Liver (tissue), 9 donors: ENCODE results near the gene CTNNA2. TPM values are rescaled to one million over a fixed set of nuclear protein-coding genes. Genes with fewer than 3 reads are reported as not detected.

ENCODE experiments used
- DNase-seq: peaks from one replicate; pipeline ENCODE4 v3.0.0-alpha.2; 2017; ENCODE audit warnings: low spot score
- H3K27ac ChIP-seq, 2 donors: one replicate each; pipeline ENCODE4 v1.7.0; 2013; ENCODE audit warnings: inconsistent platforms in 2 of 2, low read length in 2 of 2, control low read depth in 1 of 2, low read depth in 1 of 2, mild to moderate bottlenecking in 1 of 2
- H3K27me3 ChIP-seq, 4 donors: one replicate each; pipeline versions ENCODE4 v1.6.1 to v1.7.0; 2013; ENCODE audit warnings: low read length in 3 of 4, inconsistent platforms in 1 of 4, mild to moderate bottlenecking in 1 of 4, moderate library complexity in 1 of 4; ENCODE audit not compliant: control insufficient read depth in 4 of 4, insufficient read depth in 4 of 4
- H3K36me3 ChIP-seq, 4 donors: one replicate each; pipeline versions ENCODE4 v1.6.1 to v1.7.0; 2013; ENCODE audit warnings: low read length in 3 of 4, mild to moderate bottlenecking in 3 of 4, low read depth in 1 of 4, moderate library complexity in 1 of 4; ENCODE audit not compliant: control insufficient read depth in 4 of 4, insufficient read depth in 3 of 4
- H3K4me1 ChIP-seq, 4 donors: one replicate each; pipeline versions ENCODE4 v1.6.1 to v1.7.0; 2013; ENCODE audit warnings: low read length in 3 of 4, mild to moderate bottlenecking in 3 of 4, moderate library complexity in 1 of 4; ENCODE audit not compliant: control insufficient read depth in 4 of 4, insufficient read depth in 4 of 4
- H3K4me3 ChIP-seq, 3 donors: one replicate each; pipeline versions ENCODE4 v1.6.1 to v1.7.0; 2013; ENCODE audit warnings: low read length in 3 of 3, control low read depth in 1 of 3, low read depth in 1 of 3, mild to moderate bottlenecking in 1 of 3
- H3K9ac ChIP-seq, 2 donors: one replicate each; pipeline ENCODE4 v1.7.0; 2013; ENCODE audit warnings: low read length in 2 of 2, mild to moderate bottlenecking in 2 of 2, moderate library complexity in 2 of 2, control low read depth in 1 of 2, low read depth in 1 of 2
- H3K9me3 ChIP-seq, 4 donors: one replicate each; pipeline versions ENCODE4 v1.6.1 to v1.7.0; 2013; ENCODE audit warnings: low read length in 3 of 4; ENCODE audit not compliant: control insufficient read depth in 4 of 4
- FOXA1 ChIP-seq: IDR thresholded peaks from 2 replicates; pipeline ENCODE4 v1.6.1; 2016; ENCODE audit warnings: antibody characterized with exemption
- FOXA2 ChIP-seq: IDR thresholded peaks from 2 replicates; pipeline ENCODE4 v1.6.1; 2016; ENCODE audit warnings: antibody characterized with exemption
- GABPA ChIP-seq, 2 donors: IDR thresholded peaks in 1 of 2; conservative IDR thresholded peaks in 1 of 2; 2 replicates each; pipeline ENCODE4 v1.6.1; 2016; ENCODE audit warnings: antibody characterized with exemption in 2 of 2, mild to moderate bottlenecking in 1 of 2, moderate library complexity in 1 of 2
- HNF4A ChIP-seq, 2 donors: conservative IDR thresholded peaks; 2 replicates each; pipeline ENCODE4 v1.6.1; 2016; ENCODE audit warnings: antibody characterized with exemption in 2 of 2, mild to moderate bottlenecking in 2 of 2
- HNF4G ChIP-seq: IDR thresholded peaks from 2 replicates; pipeline ENCODE4 v1.6.1; 2016; ENCODE audit warnings: antibody characterized with exemption
- JUND ChIP-seq, 2 donors: IDR thresholded peaks; 2 replicates each; pipeline ENCODE4 v1.6.1; 2016; ENCODE audit warnings: antibody characterized with exemption in 2 of 2
- NR2F2 ChIP-seq: IDR thresholded peaks from 2 replicates; pipeline ENCODE4 v1.6.1; 2016; ENCODE audit warnings: antibody characterized with exemption
- RAD21 ChIP-seq, 2 donors: IDR thresholded peaks; 2 replicates each; pipeline ENCODE4 v1.6.1; 2016; ENCODE audit warnings: antibody characterized with exemption in 2 of 2, mild to moderate bottlenecking in 2 of 2
- RXRA ChIP-seq, 2 donors: IDR thresholded peaks; 2 replicates each; pipeline ENCODE4 v1.6.1; 2017 to 2018; ENCODE audit warnings: antibody characterized with exemption in 2 of 2, mild to moderate bottlenecking in 1 of 2
- SP1 ChIP-seq: IDR thresholded peaks from 2 replicates; pipeline ENCODE4 v1.6.1; 2018; ENCODE audit warnings: antibody characterized with exemption, mild to moderate bottlenecking
- TAF1 ChIP-seq: conservative IDR thresholded peaks from 2 replicates; pipeline ENCODE4 v1.6.1; 2016; ENCODE audit warnings: antibody characterized with exemption, mild to moderate bottlenecking
- YY1 ChIP-seq: IDR thresholded peaks from 2 replicates; pipeline ENCODE4 v1.6.1; 2016; ENCODE audit warnings: antibody characterized with exemption, mild to moderate bottlenecking
- WGBS: extraction: QIAGEN DNeasy Blood & Tissue Kit; methylation state at CpG from one replicate; pipeline ENCODE4 v1.1.7; 2013; 5-methylcytosine and 5-hydroxymethylcytosine counted together
- polyA plus RNA-seq, 2 donors: library from polyadenylated mRNA; stranded (reverse) in 1 of 2; unstranded in 1 of 2; fragments of 200-250 nt in 1 of 2; fragments of >200 nt in 1 of 2; fragmentation: Nextera tagmentation in 1 of 2; extraction: Ambion mirVana in 1 of 2; gene quantifications; one replicate each; pipeline versions ENCODE4 v1.2.1 to v1.2.3, GENCODE V29; 2013 to 2015
- total RNA-seq, 2 donors: library from RNA; depleted of rRNA; stranded (reverse); fragments of >200 nt; gene quantifications; one replicate each; pipeline ENCODE4 v1.2.3, GENCODE V29; 2014
- TF ChIP-seq, protein P1 (sequence below): IDR thresholded peaks from 2 replicates; pipeline ENCODE4 v1.6.1; 2016; ENCODE audit warnings: antibody characterized with exemption, mild to moderate bottlenecking
- TF ChIP-seq, protein P2 (sequence below): IDR thresholded peaks from 2 replicates; pipeline ENCODE4 v1.6.1; 2016; ENCODE audit warnings: antibody characterized with exemption
- TF ChIP-seq, protein P3 (sequence below): IDR thresholded peaks from 2 replicates; pipeline ENCODE4 v1.6.1; 2016; ENCODE audit warnings: antibody characterized with exemption
- TF ChIP-seq, protein P4 (sequence below): fragments of 150-350 bp; IDR thresholded peaks from 2 replicates; pipeline ENCODE4 v1.5.1; 2017; ENCODE audit warnings: improper control_type of control experiment, low read depth, low read length; ENCODE audit not compliant: missing input control
- TF ChIP-seq, protein P5 (sequence below): IDR thresholded peaks from 2 replicates; pipeline ENCODE4 v1.6.1; 2016; ENCODE audit warnings: antibody characterized with exemption
- donor health status: healthy.
- donor health status: healthy.
- donor health status: healthy.
- donor health status: healthy.
- donor health status: healthy.

CTNNA2 gene
- total and polyA plus RNA-seq, 4 donors = 0.05 TPM; not detected in 3

DNA sequence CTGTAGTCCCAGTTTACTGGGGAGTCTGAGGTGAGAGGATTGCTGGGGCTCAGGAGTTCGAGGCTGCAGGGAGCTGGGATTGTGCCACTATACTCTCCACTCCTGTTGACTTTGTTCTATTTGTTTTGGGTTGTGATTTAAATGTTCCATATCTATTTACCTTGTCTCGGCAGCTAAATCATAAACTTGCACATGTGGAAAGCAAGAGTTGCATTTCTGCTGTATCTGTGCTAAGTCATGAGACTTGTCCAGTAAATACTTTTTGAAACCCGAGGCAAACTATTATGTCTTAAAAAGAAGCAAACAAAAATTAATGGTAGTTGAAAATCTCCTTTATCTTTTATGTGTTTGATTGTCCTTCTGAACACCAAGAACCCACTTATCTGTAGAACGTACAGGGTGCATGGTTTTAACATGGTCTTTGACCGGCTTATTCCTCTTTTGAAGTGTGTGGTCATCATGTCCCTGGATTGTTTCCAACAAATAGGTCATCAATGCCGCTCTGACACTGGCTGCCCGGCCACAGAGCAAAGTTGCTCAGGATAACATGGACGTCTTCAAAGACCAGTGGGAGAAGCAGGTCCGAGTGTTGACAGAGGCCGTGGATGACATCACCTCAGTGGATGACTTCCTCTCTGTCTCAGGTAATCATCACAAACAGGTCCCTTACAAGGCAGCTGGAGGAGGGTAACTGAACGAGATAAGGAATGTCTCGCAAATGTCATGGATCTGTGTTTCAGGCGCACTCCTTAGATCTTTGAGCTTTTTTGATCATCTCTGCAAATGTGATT is 1032.8 kb downstream of the CTNNA2 start:
- TF ChIP-seq HNF4G (no peak), RXRA (IDR thresholded peaks at IDR 0.05) (no peak), FOXA1 (no peak), GABPA (IDR thresholded peaks at IDR 0.05 in 1 of 2, conservative IDR thresholded peaks at IDR 0.05 in 1 of 2) (no peak), RAD21 (IDR thresholded peaks at IDR 0.05) (no peak), FOXA2 (no peak), YY1 (no peak), JUND (IDR thresholded peaks at IDR 0.05) (no peak), TAF1 (no peak), NR2F2 (no peak)
- TF ChIP-seq, protein P1, sequence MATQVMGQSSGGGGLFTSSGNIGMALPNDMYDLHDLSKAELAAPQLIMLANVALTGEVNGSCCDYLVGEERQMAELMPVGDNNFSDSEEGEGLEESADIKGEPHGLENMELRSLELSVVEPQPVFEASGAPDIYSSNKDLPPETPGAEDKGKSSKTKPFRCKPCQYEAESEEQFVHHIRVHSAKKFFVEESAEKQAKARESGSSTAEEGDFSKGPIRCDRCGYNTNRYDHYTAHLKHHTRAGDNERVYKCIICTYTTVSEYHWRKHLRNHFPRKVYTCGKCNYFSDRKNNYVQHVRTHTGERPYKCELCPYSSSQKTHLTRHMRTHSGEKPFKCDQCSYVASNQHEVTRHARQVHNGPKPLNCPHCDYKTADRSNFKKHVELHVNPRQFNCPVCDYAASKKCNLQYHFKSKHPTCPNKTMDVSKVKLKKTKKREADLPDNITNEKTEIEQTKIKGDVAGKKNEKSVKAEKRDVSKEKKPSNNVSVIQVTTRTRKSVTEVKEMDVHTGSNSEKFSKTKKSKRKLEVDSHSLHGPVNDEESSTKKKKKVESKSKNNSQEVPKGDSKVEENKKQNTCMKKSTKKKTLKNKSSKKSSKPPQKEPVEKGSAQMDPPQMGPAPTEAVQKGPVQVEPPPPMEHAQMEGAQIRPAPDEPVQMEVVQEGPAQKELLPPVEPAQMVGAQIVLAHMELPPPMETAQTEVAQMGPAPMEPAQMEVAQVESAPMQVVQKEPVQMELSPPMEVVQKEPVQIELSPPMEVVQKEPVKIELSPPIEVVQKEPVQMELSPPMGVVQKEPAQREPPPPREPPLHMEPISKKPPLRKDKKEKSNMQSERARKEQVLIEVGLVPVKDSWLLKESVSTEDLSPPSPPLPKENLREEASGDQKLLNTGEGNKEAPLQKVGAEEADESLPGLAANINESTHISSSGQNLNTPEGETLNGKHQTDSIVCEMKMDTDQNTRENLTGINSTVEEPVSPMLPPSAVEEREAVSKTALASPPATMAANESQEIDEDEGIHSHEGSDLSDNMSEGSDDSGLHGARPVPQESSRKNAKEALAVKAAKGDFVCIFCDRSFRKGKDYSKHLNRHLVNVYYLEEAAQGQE = no peak
- TF ChIP-seq, protein P2, sequence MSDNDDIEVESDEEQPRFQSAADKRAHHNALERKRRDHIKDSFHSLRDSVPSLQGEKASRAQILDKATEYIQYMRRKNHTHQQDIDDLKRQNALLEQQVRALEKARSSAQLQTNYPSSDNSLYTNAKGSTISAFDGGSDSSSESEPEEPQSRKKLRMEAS = no peak
- TF ChIP-seq, protein P3, sequence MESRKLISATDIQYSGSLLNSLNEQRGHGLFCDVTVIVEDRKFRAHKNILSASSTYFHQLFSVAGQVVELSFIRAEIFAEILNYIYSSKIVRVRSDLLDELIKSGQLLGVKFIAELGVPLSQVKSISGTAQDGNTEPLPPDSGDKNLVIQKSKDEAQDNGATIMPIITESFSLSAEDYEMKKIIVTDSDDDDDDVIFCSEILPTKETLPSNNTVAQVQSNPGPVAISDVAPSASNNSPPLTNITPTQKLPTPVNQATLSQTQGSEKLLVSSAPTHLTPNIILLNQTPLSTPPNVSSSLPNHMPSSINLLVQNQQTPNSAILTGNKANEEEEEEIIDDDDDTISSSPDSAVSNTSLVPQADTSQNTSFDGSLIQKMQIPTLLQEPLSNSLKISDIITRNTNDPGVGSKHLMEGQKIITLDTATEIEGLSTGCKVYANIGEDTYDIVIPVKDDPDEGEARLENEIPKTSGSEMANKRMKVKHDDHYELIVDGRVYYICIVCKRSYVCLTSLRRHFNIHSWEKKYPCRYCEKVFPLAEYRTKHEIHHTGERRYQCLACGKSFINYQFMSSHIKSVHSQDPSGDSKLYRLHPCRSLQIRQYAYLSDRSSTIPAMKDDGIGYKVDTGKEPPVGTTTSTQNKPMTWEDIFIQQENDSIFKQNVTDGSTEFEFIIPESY = no peak
- TF ChIP-seq, protein P4, sequence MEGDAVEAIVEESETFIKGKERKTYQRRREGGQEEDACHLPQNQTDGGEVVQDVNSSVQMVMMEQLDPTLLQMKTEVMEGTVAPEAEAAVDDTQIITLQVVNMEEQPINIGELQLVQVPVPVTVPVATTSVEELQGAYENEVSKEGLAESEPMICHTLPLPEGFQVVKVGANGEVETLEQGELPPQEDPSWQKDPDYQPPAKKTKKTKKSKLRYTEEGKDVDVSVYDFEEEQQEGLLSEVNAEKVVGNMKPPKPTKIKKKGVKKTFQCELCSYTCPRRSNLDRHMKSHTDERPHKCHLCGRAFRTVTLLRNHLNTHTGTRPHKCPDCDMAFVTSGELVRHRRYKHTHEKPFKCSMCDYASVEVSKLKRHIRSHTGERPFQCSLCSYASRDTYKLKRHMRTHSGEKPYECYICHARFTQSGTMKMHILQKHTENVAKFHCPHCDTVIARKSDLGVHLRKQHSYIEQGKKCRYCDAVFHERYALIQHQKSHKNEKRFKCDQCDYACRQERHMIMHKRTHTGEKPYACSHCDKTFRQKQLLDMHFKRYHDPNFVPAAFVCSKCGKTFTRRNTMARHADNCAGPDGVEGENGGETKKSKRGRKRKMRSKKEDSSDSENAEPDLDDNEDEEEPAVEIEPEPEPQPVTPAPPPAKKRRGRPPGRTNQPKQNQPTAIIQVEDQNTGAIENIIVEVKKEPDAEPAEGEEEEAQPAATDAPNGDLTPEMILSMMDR = no peak
- TF ChIP-seq, protein P5, sequence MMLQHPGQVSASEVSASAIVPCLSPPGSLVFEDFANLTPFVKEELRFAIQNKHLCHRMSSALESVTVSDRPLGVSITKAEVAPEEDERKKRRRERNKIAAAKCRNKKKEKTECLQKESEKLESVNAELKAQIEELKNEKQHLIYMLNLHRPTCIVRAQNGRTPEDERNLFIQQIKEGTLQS = no peak
- H3K36me3 ChIP-seq = no peaks in the 10 kb centered on the region
- WGBS = 44% methylated on average over 13 of the region's 13 CpGs
- DNase-seq = no peak
- H3K9ac ChIP-seq = no peak overlapping the region
- no peak overlapping the region for H3K27ac ChIP-seq
- no peaks in the 10 kb centered on the region for H3K27me3 ChIP-seq
- no peaks in the 10 kb centered on the region for H3K4me1 ChIP-seq
- no peaks in the 10 kb centered on the region for H3K9me3 ChIP-seq
- no peak overlapping the region for H3K4me3 ChIP-seq

DNA sequence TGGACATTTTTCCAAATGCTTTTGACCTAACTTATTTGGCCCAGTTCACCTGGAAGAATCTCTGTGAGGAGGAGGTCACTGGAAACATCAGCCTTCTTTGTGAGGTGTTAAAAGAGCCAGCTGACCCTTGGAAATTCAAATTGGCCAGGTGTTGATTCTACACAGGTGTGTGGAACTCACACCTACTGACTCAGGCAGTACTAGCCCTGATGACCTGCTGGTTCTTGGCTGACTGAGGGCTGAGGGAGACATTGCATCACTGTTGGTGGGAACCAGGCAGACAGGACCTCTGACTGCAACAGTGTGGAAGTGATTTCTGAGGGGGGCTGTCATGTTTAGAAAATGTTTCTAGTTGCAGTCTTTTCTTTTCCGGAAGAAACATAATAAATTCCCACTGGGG is 1033.9 kb downstream of the CTNNA2 start:
- no peaks in the 10 kb centered on the region for H3K9me3 ChIP-seq
- no peak overlapping the region for H3K4me3 ChIP-seq
- no peaks in the 10 kb centered on the region for H3K4me1 ChIP-seq
- H3K27ac ChIP-seq = no peak overlapping the region
- no peak overlapping the region for H3K9ac ChIP-seq
- TF ChIP-seq SP1 = no peak
- TF ChIP-seq HNF4A (conservative IDR thresholded peaks at IDR 0.05) = no peak
- TF ChIP-seq RXRA (IDR thresholded peaks at IDR 0.05) = no peak
- TF ChIP-seq, protein P3 = no peak
- no peak for TF ChIP-seq JUND (IDR thresholded peaks at IDR 0.05)
- TF ChIP-seq, protein P5 = no peak
- TF ChIP-seq, protein P4 = no peak
- 74% methylated on average over 1 of the region's 1 CpG for WGBS
- H3K36me3 ChIP-seq = no peaks in the 10 kb centered on the region
- H3K27me3 ChIP-seq = no peaks in the 10 kb centered on the region
- DNase-seq = no peak
